ENCODE data around the gene MTAP.

The MTAP gene

DNA sequence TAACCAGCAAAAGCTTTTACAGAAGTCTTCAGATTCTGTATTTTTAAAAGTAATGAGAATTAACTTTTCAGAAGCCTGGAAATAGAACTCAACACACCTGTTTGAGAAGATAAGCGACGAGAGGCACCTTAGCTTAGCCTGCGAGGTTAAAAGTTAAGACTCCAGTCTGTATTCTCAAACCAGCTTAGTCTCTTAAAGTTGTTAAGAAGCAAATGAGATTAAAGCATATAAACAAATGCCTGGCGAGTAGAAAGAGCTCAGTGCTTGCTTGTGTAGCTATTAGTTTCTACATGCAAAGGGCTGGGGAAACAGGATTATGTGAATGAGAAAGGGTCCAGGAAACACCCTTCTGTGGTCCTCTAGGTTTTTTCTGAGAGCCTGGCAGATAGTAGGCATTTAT, 51.7 kb downstream of the MTAP start:
- DNase-seq = no peak

DNA sequence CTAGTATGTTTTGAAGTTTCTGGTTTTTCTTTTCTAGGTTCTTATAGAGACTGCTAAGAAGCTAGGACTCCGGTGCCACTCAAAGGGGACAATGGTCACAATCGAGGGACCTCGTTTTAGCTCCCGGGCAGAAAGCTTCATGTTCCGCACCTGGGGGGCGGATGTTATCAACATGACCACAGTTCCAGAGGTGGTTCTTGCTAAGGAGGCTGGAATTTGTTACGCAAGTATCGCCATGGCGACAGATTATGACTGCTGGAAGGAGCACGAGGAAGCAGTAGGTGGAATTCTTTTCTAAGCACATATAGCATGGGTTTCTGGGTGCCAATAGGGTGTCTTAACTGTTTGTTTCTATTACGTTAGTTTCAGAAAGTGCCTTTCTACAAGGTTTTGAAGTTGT, 52.2 kb downstream of the MTAP start:
- DNase-seq = no peak

DNA sequence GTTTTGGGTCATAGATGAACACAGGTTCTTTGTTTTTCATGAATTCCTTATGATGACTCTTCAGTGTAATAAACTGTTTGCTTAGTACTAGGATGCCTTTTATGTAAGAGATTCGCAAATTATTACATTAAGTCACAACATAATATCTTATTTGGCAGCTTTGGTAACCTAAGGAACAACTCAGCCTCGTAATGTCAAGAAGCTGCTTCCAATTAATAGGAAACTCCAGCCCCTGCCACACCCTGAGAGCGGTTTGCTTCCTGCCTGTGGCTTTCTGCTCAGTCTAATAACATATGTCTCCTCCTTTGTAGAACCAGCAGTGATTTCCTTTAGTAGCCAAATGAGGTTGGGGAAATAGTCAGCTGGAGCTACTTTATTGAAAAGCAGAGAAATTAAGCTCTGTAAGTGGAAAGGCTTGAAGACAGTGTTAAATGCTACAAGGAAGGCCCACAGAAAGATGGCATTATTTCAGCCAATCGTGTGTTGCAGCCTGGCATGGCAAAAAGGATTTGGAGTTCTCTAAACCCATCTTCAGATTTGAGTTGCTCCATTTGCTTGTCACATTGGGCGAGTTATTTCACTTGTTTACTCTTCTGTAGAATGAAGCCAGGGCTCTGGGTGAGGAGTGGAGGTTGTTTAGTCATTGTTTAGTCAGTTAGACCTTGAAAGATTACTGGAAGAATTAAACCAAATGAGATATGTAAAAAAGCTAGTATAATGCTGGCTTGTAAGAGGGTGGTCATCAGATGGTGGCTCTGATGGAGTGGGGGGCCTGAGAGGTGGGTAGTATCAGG, 54.1 kb downstream of the MTAP start:
- no peak for DNase-seq

DNA sequence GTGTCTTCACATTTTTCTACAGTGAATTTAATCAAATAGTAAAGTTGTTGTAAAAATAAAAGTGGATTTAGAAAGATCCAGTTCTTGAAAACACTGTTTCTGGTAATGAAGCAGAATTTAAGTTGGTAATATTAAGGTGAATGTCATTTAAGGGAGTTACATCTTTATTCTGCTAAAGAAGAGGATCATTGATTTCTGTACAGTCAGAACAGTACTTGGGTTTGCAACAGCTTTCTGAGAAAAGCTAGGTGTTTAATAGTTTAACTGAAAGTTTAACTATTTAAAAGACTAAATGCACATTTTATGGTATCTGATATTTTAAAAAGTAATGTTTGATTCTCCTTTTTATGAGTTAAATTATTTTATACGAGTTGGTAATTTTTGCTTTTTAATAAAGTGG, 60.4 kb downstream of the MTAP start:
- DNase-seq = no peak

DNA sequence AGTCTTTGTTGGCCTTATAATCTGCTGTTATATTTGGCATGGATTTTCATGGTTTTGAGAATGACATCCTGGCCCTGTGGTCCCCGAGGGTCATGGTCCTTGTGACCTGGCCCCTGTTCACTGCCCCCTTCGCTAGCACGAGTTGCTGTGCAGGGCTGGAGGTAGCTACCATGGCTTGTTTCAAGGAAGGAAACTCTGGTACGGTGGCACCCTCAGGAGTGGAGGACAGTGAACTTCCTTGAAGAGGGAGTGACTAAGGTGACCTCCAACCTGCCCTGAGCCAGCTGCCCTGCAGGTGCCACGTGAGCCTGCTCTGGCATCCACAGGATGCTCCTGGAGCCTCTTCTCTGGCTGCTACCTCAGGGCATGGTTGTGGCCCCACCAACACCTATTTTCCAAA, 62.1 kb downstream of the MTAP start:
- no peak for DNase-seq

DNA sequence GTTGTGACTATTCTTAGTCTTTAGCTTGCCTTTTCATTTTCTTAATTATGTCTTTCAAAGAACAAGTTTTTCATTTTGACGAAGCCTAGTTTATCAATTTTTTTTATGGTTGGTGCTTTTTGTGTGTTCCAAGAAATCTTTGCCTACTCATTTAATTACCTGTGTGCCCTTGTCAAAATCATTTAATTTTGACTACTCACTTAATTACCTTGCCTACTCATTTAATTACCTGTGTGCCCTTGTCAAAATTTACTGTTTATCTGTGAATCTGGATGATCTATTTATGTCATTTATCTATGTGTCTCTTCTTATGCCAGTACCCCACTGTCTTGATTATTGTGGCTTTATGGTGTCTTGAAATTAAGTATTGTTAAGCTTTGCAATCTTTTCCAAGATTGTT, 63.9 kb downstream of the MTAP start:
- no peak for DNase-seq

DNA sequence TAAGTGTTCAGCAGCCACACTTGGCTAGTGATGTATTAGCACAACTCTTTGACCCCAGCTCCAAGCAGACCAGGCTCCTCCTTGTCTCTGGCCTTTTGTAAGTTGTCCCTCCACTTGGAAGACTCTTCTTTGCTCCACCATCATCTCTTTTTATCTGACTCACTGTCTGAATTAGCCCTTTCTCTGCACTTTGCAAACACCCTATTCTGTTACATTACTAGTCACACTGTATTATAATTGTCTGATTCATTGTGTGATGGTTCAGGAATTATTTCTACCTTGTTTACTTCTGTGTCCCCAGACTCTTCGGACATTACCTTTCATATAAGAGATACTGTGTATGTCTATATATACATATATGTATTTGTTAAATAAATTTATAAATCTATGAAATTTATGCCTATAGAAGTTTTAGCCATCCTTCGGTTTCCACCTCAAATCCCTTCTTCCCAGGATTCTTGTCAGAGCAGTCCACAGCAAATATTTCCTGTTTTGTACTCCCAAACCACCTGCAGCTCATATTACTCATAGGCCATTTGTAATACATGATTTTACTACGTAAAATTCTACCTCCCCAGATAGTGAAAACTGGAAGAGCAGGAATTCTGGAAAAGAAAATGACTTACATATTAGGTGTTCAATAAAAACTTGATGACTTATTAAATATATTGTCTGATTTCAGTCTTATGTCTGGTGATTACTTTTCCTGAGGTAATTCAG, 69.0 kb downstream of the MTAP start:
- DNase-seq = no peak

DNA sequence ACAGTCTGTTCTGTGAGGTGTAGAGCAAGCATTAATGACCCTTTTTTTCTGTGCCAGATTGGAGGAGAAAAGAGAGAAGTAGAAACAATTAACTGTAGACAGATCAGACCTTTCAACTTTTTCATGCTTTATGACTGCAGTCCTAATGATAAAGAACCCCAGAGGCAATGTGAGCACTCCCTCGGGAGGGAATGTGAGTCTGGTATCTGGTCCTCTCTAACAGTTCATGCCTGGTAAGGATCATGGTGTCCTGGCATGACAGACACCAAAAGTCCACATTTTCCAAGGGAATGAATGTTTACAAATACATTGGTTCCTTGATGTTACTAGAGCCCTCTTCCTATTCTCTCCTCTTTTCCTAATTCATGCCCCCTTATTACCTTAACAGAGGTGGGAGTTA, 70.3 kb downstream of the MTAP start:
- no peak for DNase-seq

DNA sequence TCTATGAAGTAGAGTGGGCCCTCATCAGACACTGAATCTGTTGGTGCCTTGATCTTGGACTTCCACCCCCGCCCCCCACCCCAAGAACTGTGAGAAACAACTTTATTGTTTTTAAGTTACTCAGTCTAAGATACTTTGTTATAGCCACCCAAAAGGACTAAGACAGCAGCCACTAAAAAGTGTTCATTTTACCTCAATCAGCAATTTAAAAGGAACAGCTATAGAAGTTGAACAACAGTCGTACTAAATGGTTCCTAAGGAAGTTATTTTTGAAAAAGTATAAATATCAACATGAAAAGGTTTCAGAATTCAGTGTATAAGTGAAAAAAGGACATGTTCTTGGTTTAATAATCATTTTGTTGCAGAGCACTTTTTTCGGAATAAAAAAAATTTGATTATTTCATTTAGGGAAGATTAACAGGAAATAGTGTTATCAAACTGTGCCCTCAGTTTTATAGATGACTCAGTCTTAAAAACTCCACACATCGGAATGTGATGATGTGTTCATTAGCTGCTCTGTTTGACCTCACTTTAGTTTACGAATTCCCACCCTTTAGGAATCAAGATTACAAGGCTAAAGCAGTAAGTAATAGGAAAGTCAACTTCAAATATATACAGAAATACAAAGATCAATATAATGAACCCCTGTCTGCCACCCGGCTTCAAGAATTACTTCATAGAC, 71.2 kb downstream of the MTAP start:
- no peak for DNase-seq

DNA sequence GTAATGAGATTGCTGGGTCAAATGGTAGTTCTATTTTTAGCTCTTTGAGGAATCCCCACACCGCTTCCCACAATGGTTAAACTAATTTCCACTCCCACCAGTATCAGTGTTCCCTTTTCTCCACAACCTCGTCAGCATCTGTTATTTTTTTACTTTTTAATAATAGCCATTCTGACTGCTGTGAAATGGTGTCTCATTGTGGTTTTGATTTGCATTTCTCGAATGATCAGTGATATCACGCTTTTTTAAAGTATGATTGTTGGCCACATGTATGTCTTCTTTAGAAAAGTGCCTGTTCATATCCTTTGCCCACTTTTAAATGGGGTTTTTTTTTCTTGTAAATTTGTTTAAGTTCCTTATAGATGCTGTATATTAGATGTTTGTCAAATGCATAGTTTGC, 73.5 kb downstream of the MTAP start:
- no peak for DNase-seq

DNA sequence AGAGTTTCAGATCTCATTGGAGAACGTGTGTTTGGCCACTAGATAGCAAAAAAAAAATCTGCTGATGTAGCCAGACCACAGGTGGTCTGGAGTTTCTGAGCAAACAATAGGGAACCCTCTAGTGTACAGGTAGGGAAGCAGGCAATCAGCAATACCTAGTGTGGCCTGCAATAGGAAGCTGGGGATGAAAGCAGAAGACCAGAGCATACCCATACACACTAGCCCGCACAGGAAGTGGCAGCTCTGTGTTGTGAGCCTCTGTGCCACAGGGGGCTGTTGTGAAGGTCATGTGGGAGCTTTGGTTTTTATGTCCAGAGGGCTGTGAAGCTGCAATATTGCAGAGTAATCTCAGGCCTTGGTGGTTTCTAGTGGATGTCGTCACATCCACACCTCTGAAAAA, 81.2 kb downstream of the MTAP start:
- DNase-seq = no peak

DNA sequence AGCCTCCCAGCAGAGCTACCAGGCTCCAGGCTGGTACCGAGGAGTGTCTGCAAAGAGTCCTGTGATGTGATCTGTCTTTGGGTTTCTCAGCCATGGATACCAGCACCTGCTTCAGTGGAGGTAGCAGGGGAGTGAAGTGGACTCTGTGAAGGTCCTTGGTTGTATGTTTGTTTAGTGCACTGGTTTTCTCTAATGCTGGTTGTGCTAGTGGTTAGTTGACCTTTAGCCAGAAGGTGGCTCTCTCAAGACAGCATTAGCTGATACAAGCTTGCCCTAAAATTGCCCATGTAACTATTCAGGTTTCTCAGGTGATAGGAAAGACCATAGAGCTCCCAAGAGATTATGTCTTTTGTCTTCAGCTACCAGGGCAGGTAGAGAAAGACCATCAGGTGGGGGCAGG, 87.2 kb downstream of the MTAP start:
- DNase-seq = no peak

DNA sequence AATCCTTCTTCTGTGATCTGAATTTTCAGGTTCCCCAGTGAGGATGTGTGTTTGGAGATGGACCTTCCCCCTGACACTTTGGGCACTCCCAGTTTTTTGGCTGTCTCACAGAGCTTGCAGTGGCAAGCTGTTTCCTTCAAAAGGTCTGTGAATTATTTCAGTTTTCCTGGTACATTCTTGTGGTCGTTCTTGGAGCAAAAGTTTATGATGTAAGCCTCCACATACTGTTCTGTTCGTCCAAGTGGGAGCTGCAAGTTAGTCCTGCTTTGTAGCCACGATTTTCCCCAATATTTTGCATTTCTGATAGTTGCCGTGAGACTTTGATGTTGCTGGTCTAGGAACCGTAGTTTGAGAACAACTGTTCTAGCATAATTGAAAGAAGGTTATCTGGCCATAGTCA, 88.3 kb downstream of the MTAP start:
- no peak for DNase-seq

DNA sequence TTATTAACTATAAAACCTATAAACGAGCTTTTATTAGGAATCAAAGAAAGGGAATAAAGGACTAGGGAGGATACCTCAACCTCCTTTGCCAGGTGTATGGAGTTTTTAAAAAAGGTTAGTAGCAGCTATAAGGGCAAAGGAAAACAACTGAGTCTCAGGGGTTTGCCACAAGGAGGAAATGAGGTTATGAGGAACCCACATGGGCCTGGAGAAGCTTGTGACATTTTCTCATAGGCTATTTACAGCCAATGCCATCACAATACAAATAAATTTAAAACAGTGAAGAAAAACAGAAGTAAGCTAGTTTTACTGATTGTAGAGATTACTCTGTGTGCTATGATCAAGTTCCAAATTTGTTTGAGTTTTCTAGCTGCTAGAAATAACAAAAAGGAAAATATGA, 99.1 kb downstream of the MTAP start:
- DNase-seq = no peak

DNA sequence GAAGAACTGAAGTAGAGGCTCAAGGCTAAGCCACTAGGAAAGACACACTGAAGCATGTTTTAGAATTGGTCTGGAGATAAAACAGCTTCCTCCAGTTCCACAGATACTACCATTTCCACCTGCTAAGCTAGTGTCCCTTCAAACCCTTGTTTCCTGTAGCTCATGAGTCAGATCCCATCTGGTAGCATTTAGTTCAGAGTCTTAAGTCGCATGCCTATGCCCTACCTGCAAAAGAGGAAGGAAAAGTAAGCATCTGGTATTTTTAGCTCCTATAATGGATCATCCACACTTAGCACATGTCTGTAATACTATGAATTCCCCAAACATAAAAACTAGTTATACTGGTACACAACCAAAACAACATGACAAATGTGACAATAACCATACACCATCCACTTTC, 99.7 kb downstream of the MTAP start:
- DNase-seq = no peak

DNA sequence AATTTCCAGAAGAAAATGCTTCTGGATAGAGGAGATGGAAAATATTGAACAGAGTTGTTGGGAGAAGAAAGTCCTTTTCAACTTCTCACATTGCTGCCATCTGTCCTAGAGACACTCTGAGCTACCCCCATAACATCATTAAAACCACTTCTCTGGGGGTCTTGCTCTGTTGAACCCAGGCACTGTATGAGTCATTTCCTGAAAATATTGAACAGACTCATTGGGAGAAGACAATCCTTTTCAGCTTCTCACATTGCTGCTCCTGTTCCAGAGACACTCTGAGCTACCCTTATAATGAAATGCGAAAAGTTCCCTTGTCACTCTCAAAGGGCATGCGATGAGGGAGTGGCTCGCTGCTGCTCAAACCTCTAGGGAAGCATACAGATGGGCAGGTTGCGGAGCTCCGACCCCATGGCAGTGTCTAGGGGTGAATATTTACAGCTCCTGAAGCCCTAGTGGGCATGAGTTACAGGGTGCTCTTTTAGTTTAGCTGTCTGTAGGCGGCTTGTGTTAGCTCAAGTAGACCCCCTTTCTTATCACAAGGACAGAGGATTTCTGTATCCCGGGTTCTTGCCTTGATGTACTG, 101.0 kb downstream of the MTAP start:
- no peak for DNase-seq

DNA sequence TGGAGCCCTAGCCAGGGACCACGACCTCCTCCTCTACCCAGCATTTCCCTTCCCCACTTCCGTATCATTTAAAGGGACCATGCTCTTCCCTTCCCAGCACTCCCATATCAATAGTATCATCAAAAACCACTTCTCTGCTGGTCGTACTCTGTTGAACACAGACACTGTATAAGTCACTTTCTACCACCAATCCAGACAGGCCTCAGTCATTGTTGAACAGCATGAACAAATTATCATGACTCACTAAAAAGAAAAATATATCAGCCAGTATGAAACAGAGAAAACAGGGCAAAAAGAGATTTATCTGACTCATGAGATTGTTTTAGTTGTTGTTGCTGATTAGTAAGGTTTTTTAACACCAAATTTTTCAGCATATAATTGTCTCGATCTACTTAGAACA, 101.9 kb downstream of the MTAP start:
- DNase-seq = no peak

DNA sequence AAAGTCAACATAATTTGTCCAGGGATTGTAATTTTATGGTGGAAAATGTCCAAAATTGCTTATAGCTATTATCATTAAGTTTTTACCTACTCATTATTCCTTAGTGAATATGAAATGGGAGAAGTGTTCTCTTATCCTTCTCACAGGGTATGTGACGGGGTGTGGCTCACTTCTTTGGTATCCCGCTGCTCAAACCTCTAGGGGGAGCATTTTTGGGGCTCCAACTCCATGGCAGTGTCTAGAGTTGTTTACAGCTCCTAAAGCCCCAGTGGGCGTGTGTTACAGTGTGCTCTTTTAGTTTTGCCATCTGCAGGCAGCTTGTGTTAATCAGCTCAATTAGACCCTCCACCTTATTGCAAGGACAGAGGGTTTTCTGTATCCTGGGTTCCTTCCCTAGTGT, 102.3 kb downstream of the MTAP start:
- no peak for DNase-seq

DNA sequence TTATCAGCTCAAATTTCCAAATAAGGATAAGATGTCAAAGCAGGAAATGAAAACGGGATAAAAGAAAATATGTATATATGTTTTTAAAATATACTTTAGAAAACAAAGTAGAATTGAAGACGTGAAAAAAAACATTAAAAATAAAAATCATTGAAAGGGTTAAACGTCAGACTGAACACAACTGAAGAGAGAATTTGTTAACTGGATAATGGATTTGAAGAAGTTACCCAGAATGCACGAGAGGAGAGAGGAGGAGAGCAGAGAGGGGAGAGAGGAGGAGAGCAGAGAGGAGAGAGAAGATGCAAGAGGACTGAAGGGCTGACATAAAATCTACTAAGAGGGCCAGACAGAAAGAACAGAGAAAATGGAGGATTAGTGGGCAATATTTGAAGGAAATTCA, 103.8 kb downstream of the MTAP start:
- no peak for DNase-seq

DNA sequence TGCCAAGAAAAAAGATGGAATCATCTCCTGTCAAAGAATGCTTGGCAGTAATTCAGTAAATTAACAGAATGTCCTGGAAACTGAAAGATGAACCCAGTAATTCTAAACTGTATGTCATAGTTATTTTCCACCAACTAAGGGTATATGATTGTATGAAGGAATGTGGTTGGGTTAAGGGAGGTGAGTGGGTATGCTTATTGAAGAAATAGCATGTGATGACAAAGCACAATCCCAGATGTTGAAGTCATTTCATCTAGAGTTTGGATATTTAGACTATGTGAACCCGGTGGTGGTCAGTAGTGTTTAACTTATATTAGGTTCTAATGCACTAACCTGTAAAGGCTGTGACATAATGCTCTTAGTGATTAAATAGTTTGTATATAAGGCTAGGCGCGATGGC, 104.4 kb downstream of the MTAP start:
- no peak for DNase-seq

DNA sequence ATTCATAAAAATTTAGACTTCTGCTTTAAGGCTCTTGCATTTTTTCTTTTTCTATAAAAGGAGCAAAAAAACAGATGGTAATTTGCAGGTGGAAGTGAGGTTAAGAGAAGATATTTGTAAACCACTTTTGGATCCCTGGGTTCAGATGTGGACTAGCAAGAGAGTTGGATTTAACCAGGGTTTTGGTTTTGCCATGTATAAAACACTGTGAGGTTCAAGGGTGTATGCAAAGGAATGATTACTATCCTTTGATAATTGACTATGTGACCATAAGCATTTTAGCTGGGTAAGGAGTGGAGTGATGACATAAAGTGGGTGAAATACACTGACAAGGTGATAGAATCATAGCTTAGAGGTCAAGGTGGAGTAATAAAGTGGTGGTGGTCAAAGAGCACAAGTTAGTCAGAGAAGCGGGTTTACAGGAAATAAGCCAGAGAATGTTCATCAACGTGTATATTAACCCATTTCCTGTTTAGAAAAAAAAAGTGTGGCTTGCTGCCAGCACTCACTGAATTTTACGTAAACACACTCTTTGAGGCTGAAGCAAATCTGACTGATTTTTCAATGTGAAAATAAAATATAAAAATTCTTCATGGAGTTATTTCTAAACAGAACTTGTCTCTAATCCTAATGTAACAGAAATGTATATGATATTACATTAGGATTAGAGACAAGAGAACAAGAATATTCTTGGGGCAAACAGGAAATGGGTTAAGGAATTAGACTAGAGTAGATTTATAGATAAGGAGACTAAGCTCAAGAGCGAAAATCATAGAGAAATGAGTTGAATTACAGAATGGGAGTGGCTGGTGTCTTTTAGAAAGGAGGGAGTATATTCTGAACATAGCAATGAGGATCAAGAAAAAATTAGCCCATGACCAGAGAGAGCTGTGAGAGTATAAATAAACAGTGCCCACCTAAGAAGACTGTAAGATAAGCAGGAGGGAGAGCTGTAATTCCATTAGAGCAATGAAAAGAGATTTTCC, 117.2 kb downstream of the MTAP start:
- DNase-seq = no peak

DNA sequence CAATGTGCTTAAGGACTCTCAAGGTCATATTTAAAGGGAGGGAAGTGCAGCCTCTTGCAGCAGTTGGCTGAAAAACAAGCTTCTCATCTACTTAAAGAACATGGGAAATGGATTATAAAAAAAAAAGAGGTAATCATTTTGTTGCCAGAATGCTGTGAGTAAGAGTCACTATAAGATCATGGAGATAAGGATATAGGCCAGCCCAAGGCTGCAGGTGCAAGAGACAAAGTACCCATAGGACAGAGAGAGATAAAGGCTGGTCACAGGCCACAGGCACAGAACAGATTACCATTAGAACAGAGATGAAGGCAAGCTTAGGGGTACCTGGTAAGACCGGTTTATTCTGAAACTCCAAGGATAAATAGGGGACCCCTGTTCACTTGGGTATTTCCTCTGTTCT, 121.3 kb downstream of the MTAP start:
- no peak for DNase-seq

DNA sequence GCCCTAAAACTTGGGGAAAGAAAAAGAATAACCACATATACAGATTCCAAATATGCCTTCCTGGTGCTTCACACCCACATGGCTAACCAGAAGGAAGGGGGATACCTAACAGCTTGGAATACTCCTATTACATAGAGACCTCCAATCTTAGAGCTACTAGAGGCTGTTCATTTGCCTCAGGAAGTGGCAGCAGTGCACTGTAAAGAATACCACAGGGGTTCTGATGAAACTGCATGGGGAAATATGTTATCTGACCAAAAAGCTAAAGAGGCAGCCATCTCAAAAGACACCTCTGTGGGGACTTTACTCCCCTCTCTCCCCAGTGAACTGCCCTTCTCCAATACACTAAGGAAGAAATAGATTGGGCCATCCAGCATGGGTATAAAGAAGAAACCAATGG, 125.3 kb downstream of the MTAP start:
- no peak for DNase-seq

Data from activated CD8-positive, alpha-beta memory T cell treated with anti-CD3 and anti-CD28 coated beads, Interleukin-2, amount 50 U/mL, for 4 hours (primary cell).